MV-4-11 (cell line): ENCODE data around the gene TTC24.
"Not testable (repeated sequence)": the region's sequence is repeated elsewhere in the genome, so short reads cannot be mapped to it uniquely, and the experiment has no call there.

Experiments
- DNase-seq: peaks from one replicate; lab custom pipeline; 2025; lab: John Stamatoyannopoulos, UW

The TTC24 gene

DNA sequence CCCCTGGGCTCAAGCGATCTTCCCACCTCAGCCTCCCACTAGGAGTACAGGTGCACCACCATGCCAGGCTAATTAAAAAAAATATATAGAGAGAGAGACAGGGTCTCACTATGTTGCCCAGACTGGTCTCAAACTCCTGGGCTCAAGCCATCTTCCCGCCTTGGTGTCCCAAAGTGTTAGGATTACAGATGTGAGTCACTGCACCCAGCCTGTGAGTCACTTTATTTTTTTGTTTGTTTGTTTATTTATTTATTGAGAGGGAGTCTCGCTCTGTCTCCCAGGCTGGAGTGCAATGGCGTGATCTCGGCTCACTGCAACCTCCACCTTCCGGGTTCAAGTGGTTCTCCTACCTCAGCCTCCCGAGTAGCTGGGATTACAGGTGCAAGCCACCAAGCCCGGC is 8.4 kb downstream of the TTC24 start:
- not testable (repeated sequence) for DNase-seq

DNA sequence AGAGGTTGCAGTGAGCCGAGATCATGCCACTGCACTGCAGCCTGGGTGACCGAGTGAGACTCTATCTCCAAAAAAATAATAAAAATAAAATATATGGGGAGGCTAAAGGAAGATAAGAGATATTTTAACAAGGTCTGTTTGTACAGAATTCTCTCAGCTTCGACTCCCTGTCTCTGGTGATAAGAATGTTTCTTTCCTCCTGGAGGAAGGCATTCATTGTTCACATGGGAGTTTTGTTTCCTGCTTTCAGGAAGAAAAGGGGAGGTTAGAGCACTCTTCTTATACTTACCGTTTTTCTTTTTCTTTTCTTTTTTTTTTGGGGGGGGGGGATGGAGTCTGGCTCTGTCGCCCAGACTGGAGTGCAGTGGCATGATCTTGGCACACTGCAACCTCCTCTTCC is 10.0 kb downstream of the TTC24 start:
- no peak for DNase-seq

DNA sequence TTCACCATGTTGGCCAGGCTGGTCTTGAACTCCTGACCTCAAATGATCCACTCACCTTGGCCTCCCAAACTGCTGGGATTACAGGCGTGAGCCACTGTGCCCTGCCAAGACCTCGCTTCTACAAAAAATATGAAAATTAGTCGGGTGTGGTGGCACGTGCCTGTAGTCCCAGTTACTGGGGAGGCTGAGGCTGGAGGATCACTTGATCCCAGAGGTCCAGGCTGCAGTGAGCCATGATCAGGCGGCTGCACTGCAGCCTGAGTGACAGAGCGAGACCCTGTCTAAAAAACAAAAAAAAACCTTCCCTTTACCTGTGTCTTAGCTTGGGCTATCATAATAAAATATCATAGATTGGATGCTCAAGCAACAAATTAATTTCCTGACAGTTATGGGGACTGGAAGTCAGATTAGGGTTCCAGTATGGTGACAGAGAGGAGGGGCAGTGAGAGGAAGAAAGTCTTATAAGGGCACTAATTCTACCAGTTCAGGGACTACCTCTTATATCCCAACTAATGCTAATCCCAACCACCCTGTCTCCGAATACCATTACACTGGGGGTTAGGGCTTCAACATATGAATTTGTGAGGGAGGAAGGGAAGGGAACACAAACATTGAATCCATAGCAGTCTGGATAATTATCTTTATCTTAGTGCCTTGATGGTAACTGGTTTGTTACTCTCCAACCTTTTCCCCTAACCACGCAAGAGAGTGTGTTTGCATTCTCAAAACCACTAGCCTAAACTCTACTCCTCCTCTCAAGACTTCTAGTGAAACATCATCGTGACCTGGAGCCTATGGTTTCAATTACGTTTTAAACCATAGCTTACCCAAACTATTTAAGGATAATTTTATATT is 11.0 kb downstream of the TTC24 start:
- DNase-seq: no peak

DNA sequence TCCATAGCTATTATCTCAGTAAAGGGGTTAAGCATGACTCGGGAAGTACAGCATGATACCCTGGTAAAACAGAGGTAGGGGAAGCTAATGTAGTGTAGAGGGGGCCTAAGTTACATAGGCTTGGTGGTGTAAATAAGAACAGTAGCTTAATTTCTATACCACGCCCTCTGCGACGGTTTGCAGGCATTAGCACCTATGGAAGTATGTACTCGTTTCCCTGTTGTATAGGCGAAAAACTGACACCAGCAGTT is 11.6 kb downstream of the TTC24 start:
- no peak for DNase-seq

DNA sequence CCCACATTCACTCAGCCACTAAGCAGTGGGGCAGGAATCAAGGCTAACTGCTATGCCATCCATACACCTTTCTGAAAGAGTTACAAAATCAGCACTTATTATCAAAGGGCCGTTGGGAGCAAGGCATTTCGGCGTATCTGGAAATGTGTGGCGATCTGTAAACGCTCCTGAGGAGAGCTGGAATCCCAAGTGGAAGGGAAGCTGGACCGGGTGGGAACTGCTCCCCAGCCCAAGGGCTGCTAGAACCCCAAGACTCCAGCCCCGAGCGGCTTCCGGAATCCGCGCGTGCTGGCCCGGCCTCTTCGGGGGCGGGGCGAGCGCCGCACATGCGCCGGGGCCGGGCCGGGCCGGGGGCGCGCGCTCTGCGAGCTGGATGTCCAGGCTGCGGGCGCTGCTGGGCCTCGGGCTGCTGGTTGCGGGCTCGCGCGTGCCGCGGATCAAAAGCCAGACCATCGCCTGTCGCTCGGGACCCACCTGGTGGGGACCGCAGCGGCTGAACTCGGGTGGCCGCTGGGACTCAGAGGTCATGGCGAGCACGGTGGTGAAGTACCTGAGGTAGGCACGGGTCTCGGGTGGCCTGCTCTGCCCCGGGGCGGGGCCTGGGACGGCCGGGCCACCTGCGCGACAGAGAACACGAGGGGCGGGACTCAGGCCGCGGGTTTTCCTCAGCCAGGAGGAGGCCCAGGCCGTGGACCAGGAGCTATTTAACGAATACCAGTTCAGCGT is 12.1 kb downstream of the TTC24 start, which contains the start of gene NAXE:
NAXE (plus strand) TSS at position 345 of the 726 bp plus-strand sequence; CDS start at position 374, 29 bp downstream.
- DNase-seq: peak; percentile 35

DNA sequence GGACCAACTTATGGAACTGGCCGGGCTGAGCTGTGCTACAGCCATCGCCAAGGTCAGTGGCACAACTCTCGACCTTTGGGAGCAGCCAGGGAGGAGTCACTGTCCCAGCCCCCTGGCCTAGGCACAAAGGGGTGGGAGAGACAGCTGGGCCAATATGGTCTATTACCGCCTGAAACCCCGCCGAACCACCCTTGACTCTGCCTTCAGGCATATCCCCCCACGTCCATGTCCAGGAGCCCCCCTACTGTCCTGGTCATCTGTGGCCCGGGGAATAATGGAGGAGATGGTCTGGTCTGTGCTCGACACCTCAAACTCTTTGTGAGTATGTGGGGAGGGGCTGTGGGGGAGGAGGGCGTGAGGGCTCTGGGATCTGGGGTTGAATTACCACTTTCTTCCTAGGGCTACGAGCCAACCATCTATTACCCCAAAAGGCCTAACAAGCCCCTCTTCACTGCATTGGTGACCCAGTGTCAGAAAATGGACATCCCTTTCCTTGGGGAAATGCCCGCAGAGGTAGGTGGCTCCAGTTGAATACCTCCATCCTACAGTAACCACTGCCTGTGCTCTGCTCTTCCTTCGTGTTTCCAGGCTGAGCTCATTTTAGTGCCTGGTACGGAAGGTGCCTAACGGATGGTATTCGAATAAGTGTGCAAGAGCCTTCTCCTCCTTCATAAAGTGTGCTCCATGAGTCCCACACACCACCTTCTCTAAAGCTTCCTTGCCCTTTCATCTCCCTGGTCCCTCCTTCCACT is 12.8 kb downstream of the TTC24 start:
- DNase-seq: no peak

DNA sequence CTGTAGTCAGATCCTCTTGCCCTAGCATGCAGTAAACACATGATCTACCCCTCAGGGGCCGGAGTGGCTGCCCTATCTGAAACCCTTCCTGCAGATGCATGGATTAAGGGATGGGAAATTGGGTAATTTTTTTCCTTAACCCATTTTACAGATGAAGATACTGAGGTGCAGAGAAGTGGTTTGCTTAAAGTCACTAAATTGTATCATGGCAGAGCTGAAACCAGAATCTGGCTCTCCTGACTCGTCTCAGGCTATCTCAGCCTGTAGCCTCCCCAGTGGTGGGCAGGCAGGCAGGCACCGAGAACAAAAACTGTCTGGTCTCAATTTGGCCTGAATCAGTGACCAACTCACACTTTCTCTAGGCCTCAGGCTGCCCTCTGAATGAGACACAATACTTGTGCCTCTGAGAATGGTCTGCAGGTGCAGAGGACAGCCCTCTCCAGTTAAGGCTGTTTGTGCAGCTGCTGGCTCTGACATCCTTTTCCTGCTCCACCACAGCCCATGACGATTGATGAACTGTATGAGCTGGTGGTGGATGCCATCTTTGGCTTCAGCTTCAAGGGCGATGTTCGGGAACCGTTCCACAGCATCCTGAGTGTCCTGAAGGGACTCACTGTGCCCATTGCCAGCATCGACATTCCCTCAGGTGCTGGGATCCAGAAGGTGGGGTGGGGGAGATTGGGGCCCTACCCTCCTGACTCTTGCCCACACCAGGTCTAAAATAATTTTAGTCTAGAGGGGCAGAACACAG is 13.6 kb downstream of the TTC24 start:
- DNase-seq: no peak

DNA sequence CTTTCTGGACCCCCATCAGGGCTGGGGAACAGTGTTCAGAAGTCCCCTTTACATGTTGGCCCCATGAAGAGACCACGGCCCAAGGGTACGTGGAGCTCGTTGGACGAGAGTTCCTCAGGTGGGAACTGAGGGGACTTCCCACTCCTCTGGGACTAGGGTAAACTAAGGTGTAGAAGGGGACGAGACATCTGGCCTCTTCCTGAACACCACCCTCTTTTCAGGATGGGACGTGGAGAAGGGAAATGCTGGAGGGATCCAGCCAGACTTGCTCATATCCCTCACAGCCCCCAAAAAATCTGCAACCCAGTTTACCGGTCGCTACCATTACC is 14.1 kb downstream of the TTC24 start:
- DNase-seq: no peak

DNA sequence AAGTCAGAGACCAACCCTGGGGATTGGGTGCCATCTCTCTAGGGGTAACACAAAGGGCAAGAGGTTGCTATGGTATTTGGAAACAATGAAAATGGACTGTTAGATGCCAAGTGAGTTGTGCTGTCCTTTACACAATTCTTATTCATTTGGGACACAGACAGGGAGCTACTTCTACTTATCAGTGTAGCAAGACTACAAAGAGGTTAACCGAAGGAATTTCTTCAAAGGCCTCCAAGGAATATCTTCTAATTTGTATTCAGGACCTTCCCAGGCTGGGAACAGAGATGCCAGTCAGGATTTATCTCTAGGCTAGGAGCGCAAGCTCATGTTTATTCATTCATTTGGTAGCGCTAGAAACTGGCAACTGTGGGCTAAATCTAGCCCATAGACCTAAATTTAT is 14.7 kb downstream of the TTC24 start:
- no peak for DNase-seq

DNA sequence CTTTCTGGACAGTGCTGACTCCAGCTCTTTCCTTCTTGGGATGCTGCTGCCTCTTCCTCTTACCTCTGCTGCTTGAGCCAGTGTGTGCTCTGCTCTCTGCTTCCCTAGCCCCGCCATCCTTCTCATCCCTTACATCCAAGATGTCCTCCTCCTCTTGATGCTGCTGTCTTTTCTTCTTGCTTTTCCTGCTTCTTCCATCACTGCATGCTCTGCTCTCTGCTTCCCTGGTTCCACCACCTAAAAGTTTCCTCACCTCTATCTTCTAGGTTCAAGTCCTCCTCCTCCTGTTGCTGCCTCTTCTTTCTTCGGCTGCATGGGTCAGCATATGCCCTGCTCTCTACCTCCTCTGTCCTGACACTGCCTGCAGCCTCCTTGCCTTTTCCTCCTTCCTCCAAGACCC is 15.5 kb downstream of the TTC24 start:
- DNase-seq: no peak

DNA sequence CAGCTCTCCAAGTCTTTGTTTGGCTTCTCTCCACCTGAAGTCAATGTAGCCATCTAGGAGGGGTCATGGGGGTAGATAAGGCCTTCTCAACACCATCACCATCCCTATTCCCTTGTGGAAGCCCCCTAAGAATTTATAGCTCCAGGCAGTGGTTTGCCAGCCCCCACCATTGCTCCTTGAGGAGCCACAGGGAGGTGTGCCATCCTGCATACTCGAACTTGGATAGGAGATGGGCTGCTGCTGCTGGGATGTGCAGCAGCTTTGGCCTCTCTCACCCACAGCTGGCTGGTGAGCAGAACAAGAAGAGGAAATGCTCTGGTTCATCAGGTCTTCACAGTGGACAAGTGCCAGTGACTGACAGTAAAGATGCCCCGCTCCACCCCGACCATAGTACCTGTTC is 16.9 kb downstream of the TTC24 start:
- DNase-seq: no peak

DNA sequence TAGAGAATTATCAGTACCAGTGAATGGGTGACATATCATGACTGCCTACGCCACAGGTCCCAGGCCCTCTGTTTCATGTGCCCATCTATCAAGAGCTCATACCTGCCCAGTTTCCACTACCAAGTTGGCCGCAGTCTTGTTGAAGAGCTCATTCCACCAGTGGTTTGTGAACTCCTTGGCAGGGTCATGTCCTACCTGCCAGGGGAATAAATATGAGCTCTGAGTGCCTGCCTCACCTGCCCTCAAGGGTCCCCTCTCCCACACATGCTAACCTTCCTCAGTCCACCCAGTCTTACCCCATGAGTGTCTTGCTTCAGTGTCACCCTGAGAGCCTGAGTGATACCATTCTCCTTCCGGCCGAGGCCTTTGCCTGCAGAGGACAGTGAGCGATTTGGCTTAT is 18.6 kb downstream of the TTC24 start:
- no peak for DNase-seq

DNA sequence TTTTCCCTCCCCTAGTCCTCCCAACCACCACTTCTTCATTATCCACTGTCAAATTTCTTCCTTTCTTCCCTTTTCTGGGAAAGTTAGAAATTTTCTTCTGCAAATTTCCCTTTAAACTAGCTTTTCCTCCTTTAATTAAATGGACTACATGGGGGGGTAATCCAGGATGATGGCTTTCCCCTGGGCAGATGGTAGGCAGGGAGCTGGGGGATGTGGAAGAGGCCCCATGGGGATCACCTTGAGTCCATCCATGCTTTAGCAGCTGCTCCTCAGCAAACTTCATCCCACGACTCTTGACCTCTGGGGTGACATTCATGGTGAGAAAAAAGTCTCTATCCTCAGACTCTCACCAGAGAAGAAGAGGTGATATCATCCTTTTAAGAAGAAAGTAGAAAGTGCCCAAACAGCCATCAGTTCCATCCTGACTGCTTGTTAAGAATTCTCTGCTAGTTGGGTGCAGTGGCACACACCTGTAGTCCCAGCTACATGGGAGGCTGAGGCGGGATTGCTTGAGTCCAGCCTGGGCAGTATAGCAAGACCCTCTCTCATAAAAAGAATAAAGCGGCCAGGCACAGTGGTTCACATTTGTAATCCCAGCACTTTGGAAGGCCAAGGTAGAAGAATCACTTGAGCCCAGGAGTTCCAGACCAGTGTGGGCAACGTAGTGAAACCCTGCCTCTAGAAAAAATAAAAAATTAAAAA is 19.4 kb downstream of the TTC24 start:
- DNase-seq: no peak

DNA sequence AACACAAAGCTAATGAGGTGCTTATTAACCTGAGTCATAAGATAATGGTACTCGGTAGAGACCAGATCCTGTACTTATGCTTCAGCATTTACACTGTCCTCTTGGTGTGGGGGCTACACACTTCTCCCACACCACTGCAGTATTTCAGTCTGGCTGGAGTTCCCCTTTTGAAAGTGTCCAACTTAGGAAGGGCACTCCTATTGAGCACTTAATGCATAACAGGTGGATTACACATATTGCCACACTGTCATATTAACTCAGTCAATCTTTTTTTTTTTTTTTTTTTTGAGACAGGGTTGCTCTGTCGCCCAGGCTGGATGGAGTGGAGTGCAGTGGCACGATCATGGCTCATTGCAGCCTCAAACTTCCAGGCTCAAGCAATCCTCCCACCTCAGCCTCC is 20.3 kb downstream of the TTC24 start:
- DNase-seq: peak; percentile 84

DNA sequence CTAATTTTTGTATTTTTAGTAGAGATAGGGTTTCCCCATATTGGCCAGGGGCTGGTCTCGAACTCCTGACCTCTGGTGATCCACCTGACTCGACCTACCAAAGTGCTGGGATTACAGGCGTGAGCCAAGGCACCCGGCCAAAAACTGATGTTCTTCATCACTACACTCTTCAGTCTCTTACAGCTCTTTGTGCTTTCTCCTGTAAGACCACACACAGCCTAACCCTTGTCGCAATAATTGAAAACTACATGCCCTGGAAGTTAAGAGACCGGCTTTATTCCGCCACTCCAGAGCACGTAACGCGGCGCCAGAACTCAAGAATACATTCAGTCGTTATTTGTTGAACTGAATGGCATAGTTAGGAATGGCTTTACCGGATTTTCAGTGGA is 21.2 kb downstream of the TTC24 start:
- no peak for DNase-seq

DNA sequence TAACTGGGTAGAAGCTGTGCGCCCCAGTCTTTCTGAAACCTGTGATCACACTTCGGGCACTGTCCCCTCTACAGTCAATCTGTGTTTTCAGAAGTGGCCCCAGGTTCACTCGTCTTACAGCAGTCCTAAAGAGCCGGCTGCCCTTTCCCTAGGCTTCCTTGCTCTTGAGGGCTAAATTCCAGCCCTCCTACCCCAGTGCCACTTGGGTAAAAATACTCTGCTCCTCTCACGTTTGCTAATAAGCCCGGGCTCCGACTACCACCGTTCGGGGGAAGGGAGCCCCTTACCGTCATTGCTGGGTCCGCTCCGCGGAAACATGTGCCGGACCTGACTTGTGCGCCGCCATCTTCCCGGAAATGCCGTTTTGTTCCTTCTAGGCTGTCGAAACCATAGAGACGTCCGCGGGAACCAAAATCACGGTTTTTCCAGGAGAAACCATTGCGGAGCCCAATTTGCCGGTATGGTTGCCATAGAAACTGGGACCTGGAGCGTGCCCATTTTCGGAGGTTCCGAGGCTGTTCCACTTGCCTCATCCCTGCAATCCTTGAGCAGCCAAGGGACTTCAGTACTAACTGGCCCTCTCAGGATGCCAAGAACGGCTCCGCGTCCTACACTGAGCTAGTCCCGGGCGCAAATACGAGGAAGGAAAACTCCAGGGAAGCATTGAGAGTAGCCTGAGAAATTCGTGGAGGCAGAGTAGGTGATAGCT is 21.8 kb downstream of the TTC24 start, which contains the start of gene GPATCH4:
GPATCH4 (minus strand) TSS at position 358 of the 709 bp plus-strand sequence.
- peak; percentile 79 for DNase-seq

DNA sequence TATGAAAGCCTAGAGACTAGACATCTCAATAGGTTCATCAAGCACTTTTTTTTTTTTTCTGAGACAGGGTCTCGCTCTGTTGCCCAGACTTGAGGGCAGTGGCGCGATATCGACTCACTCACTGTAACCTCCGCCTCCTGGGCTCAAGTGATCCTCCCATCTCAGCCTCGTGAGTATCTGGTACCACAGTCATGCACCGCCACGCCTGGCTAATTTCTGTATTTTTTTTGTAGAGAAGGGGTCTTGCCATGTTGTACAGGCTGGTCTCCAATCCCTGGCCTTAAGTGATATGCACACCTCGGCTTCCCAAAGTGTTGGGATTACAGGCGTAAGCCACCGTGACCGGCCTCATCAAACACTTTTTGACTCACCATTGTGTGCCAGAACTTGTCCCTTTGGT is 22.4 kb downstream of the TTC24 start:
- no peak for DNase-seq

DNA sequence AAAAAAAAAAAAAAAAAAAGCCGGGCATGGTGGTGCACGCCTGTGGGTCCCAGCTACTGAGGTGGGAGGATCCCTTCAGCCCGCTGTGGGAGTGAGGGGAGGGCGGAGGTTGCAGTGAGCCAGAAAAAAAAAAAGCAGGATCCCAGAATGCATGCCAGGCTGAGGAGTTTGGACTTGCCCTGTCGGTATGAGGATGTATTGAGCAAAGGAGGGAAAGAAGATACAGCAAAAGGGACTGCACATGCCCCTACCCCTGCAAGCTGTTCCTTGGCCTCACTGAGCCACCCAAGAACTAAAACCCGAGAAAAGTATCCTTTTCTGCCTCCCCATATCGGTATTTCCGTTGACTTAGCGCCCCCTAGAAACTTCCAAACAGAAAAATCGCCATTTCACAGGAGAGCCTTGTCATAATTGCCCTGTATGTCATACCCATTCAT is 23.1 kb downstream of the TTC24 start:
- peak; percentile 16 for DNase-seq

DNA sequence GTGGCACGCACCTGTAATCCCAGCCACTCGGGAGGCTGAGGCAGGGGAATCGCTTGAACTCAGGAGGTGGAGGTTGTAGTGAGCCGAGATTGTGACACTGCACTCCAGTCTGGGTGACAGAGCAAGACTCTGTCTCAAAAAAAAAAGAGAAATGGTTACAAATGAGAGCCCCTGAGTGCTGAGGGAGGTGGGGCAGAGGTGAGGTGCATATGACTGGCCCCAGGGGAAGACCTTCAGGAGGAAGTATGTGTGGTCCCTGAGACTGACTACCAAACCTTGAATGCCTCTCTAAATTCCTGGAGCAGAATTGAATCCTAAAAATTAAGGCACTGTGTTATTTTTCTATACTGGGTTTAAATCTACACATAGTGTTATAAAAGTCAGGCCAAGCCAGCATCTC is 27.8 kb downstream of the TTC24 start:
- DNase-seq: not testable (repeated sequence)

DNA sequence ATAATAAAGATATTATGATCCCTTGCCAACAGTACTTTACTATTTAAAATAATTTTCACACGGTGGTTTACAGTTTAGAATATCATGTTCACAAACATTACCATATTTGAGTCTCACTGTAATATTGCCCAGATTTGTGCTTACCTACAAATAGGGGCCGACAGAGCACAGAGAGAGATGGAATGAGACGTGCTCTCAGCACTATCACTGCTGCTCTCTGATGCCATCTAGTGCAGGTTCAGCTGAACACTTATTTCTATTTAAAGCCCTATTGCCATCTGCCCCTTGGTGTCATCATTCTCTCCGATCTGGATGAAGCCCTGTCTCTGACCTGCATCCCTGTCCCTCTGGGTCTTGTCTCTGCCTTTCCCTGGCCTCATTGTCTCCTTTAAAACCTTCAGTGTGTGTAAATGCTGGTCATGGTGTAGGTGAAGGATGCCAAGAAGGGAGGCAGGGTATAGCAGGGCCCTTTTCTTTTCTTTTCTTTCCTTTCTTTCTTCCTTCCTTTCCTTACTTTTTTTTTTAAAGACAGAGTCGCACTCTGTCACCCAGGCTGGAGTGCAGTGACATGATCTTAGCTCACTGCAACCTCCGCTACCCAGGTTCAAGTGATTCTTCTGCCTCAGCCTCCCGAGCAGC is 28.6 kb downstream of the TTC24 start:
- peak; percentile 81 for DNase-seq
